HG03139 (cell line): Measurements from ENCODE around the gene FAM117A.
"Not testable (repeated sequence)": the region's sequence is repeated elsewhere in the genome, so short reads cannot be mapped to it uniquely, and the experiment has no call there.

ENCODE experiments used
- ATAC-seq: cut with Tn5 transposase; IDR thresholded peaks from one replicate; pipeline ENCODE4 v1.9.1; 2021; ENCODE audit not compliant: unreplicated experiment

Gene FAM117A

GRCh38 chr17:49764559-49765180 is 739 bp upstream of the FAM117A start:
- ATAC-seq: no peak

GRCh38 chr17:49762151-49762941 is 1.6 kb downstream of the FAM117A start:
- no peak for ATAC-seq

GRCh38 chr17:49760932-49761558 is 2.9 kb downstream of the FAM117A start:
- no peak for ATAC-seq

GRCh38 chr17:49760296-49760695 is 3.6 kb downstream of the FAM117A start:
- ATAC-seq: no peak

- ATAC-seq: no peak
These were observed 4.7 kb downstream of the FAM117A start for GRCh38 chr17:49759203-49759602.

- not testable (repeated sequence) for ATAC-seq
These were observed 5.4 kb downstream of the FAM117A start for GRCh38 chr17:49758464-49759010.

- ATAC-seq: no peak
These were observed 6.7 kb downstream of the FAM117A start for GRCh38 chr17:49757151-49757777.

- ATAC-seq: no peak
These were observed 7.4 kb downstream of the FAM117A start for GRCh38 chr17:49756323-49757150.

GRCh38 chr17:49755663-49756283 is 8.2 kb downstream of the FAM117A start:
- no peak for ATAC-seq

GRCh38 chr17:49753959-49754391 is 10.0 kb downstream of the FAM117A start:
- ATAC-seq: no peak

GRCh38 chr17:49752508-49752907 is 11.4 kb downstream of the FAM117A start:
- ATAC-seq: no peak

- ATAC-seq: no peak
These were observed 14.2 kb downstream of the FAM117A start for GRCh38 chr17:49749730-49750129.

GRCh38 chr17:49748791-49749190 is 15.1 kb downstream of the FAM117A start:
- ATAC-seq: peak; percentile 78

- ATAC-seq: no peak
These were observed 15.7 kb downstream of the FAM117A start for GRCh38 chr17:49748223-49748622.

- no peak for ATAC-seq
These were observed 16.3 kb downstream of the FAM117A start for GRCh38 chr17:49747632-49748031.

- ATAC-seq: peak; percentile 41
These were observed 17.0 kb downstream of the FAM117A start for GRCh38 chr17:49746791-49747490.

- no peak for ATAC-seq
These were observed 18.5 kb downstream of the FAM117A start for GRCh38 chr17:49745175-49746139.

- no peak for ATAC-seq
These were observed 21.7 kb downstream of the FAM117A start for GRCh38 chr17:49742166-49742638.
